ENCODE measurements around the gene AGO3. TPM values are rescaled to one million over a fixed set of nuclear protein-coding genes. Genes with fewer than 3 reads are reported as not detected.

AGO3 gene
- total and polyA plus RNA-seq, 2 of the 13 experiments (the other 11 are each of a cell fraction or from before 2014, with no cell fraction given) = 21.2 to 27.1 TPM

GRCh38 chr1:35881850-35882273, 49.0 kb upstream of the AGO3 start (continued):
- TF ChIP-seq ZNF790 (CRISPR knock-in tag; IDR thresholded peaks at IDR 0.05; ENCODE audit: borderline replicate concordance) = no peak

GRCh38 chr1:35882586-35882944, 48.3 kb upstream of the AGO3 start:
- H3K4me1 ChIP-seq (ENCODE audit: insufficient read depth, low read length) = peaks cover 55% of the 10 kb centered on the region
- ChIA-PET CTCF (ENCODE audit: low intra/inter-chr PET ratio, low total read pairs) (no interaction called here), POLR2A (interaction anchor here (1.3 kb wide), 1 partner anchor 10 kb away, joined by 3 read pairs; no protein-coding TSS in a partner anchor)
- in situ Hi-C loops (cut with HindIII; ENCODE audit: extremely low pct_ligation_motif_present, low pct_unique_long_range_greater_than_20kb) (no loop called here), intact Hi-C loops (cut with micrococcal nuclease; ENCODE audit: unreplicated experiment) (no loop called here)
- FAIRE-seq (no peak), DNase-seq (ENCODE audit: low spot score) (no peak), ATAC-seq (peak; percentile 14; the same call in 2 of the 3 replicates)
- H4K20me1 ChIP-seq (ENCODE audit: insufficient read depth, low read length) = 0 out of 2 replicates have a peak, but pooled peaks cover 6% of the 10 kb centered on the region
- no peaks in the 10 kb centered on the region for H3K36me3 ChIP-seq (replicated peaks in 1 of 2; ENCODE audit: control insufficient read depth in 1 of 2, insufficient read depth in 2 of 2, low read length in 2 of 2)
- TF ChIP-seq, protein P1, sequence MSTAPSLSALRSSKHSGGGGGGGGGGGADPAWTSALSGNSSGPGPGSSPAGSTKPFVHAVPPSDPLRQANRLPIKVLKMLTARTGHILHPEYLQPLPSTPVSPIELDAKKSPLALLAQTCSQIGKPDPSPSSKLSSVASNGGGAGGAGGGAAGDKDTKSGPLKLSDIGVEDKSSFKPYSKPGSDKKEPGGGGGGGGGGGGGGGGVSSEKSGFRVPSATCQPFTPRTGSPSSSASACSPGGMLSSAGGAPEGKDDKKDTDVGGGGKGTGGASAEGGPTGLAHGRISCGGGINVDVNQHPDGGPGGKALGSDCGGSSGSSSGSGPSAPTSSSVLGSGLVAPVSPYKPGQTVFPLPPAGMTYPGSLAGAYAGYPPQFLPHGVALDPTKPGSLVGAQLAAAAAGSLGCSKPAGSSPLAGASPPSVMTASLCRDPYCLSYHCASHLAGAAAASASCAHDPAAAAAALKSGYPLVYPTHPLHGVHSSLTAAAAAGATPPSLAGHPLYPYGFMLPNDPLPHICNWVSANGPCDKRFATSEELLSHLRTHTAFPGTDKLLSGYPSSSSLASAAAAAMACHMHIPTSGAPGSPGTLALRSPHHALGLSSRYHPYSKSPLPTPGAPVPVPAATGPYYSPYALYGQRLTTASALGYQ (CRISPR knock-in tag; IDR thresholded peaks at IDR 0.05) = no peak
- TF ChIP-seq GTF2F1 (IDR thresholded peaks at IDR 0.05; ENCODE audit: low read length) (no peak), ZNF496 (CRISPR knock-in tag; IDR thresholded peaks at IDR 0.05; ENCODE audit: insufficient replicate concordance) (no peak), TERF1 (CRISPR knock-in tag; IDR thresholded peaks at IDR 0.05) (0 out of 2 replicates have a peak, but pooled peaks have one; percentile 63), SATB2 (CRISPR knock-in tag; IDR thresholded peaks at IDR 0.05) (no peak), FLYWCH1 (CRISPR knock-in tag; IDR thresholded peaks at IDR 0.05) (no peak), THAP8 (CRISPR knock-in tag; IDR thresholded peaks at IDR 0.05; ENCODE audit: borderline replicate concordance) (peak; percentile 43; the same call in 1 of the 2 replicates), PPARG (CRISPR knock-in tag; conservative IDR thresholded peaks at IDR 0.05) (no peak), PRDM4 (CRISPR knock-in tag; IDR thresholded peaks at IDR 0.05; ENCODE audit: borderline replicate concordance) (0 out of 2 replicates have a peak, but pooled peaks have one; percentile 10), MXD3 (CRISPR knock-in tag; IDR thresholded peaks at IDR 0.05) (no peak), ZNF670 (CRISPR knock-in tag; IDR thresholded peaks at IDR 0.05; ENCODE audit: borderline replicate concordance) (no peak), THYN1 (CRISPR knock-in tag; IDR thresholded peaks at IDR 0.05; ENCODE audit: borderline replicate concordance, low read depth) (no peak), ZNF234 (CRISPR knock-in tag; conservative IDR thresholded peaks at IDR 0.05) (0 out of 2 replicates have a peak, but pooled peaks have one; percentile 33)
- H3K27ac ChIP-seq (ENCODE audit: extremely low read length, insufficient read depth, low read length) = no peak overlapping the region
- peaks cover 11% of the 10 kb centered on the region for H3K79me2 ChIP-seq (ENCODE audit: insufficient read depth, low read length)
- peak overlapping the region; percentile 67 for H3K4me2 ChIP-seq (ENCODE audit: low read depth, low read length)
- H2AFZ ChIP-seq (ENCODE audit: low read length) = no peak overlapping the region
- WGBS (ENCODE audit: low lambda C conversion rate) = 52% methylated on average over 16 of the region's 16 CpGs
- H3K4me3 ChIP-seq (replicated peaks in 1 of 3; ENCODE audit: insufficient read depth in 1 of 3, low read depth in 2 of 3, low read length in 3 of 3) = peak overlapping the region; percentile 6 to 99 (median 21); a peak in 4 of 6 replicates
- no peaks in the 10 kb centered on the region; a peak in 1 of 5 replicates for H3K27me3 ChIP-seq (ENCODE audit: control insufficient read depth in 1 of 2, insufficient read depth in 2 of 2, low read length in 2 of 2)
- H3K9ac ChIP-seq (ENCODE audit: insufficient read depth, low read depth, low read length) = no peak overlapping the region
- BruUV-seq (replicated peaks) = no TSS peak
- H3K9me3 ChIP-seq (ENCODE audit: low read length) = no peaks in the 10 kb centered on the region
